ENCODE results near the gene LETM1. TPM values are rescaled to one million over a fixed set of nuclear protein-coding genes. Genes with fewer than 3 reads are reported as not detected.

Gene LETM1
- total and polyA plus RNA-seq, 2 of the 13 experiments (the other 11 are each of a cell fraction or from before 2014, with no cell fraction given), result 9.7 to 41.6 TPM

GRCh38 chr4:1803523-1804423 lies 52.2 kb downstream of the LETM1 start:
- WGBS (ENCODE audit: low lambda C conversion rate), result 93% methylated on average over 8 of the region's 51 CpGs
- Histone ChIP-seq H3K9me3 (ENCODE audit: low read length) (no peaks in the 10 kb centered on the region), H3K27me3 (ENCODE audit: control insufficient read depth in 1 of 2, insufficient read depth in 2 of 2, low read length in 2 of 2) (no peaks in the 10 kb centered on the region), H3K4me2 (ENCODE audit: low read depth, low read length) (no peak overlapping the region), H4K20me1 (ENCODE audit: insufficient read depth, low read length) (peaks cover 30% of the 10 kb centered on the region), H3K4me3 (replicated peaks in 1 of 3; ENCODE audit: insufficient read depth in 1 of 3, low read depth in 2 of 3, low read length in 3 of 3) (no peak overlapping the region), H3K4me1 (ENCODE audit: insufficient read depth, low read length) (peaks cover 47% of the 10 kb centered on the region), H3K27ac (ENCODE audit: extremely low read length, insufficient read depth, low read length) (no peak overlapping the region), H3K79me2 (ENCODE audit: insufficient read depth, low read length) (peaks cover 19% of the 10 kb centered on the region), H3K9ac (ENCODE audit: insufficient read depth, low read depth, low read length) (no peak overlapping the region), H3K36me3 (replicated peaks in 1 of 2; ENCODE audit: control insufficient read depth in 1 of 2, insufficient read depth in 2 of 2, low read length in 2 of 2) (peaks cover 36 to 73% of the 10 kb centered on the region in 2 experiments), H2AFZ (ENCODE audit: low read length) (no peak overlapping the region)
- FAIRE-seq (no peak), ATAC-seq (no peak), DNase-seq (ENCODE audit: low spot score) (no peak)
- intact Hi-C loops (cut with micrococcal nuclease; ENCODE audit: unreplicated experiment), result no loop called here
- ChIA-PET POLR2A (interaction anchor here (1.1 to 28.6 kb wide), 6 partner anchors 8 to 53 kb away, joined by 3 to 1258 read pairs (median 12); partner anchors contain the start of gene FGFR3), CTCF (ENCODE audit: low intra/inter-chr PET ratio, low total read pairs) (no interaction called here)
- in situ Hi-C loops (cut with HindIII; ENCODE audit: extremely low pct_ligation_motif_present, low pct_unique_long_range_greater_than_20kb), result loop anchor here (10.0 kb wide), 1 partner anchor 49 kb away; no protein-coding TSS in a partner anchor
- no TSS peak for BruUV-seq (replicated peaks)
- TF ChIP-seq ZC3H13 (CRISPR knock-in tag; IDR thresholded peaks at IDR 0.05) (peak; percentile 39; the same call in 1 of the 2 replicates), RBM22 (optimal IDR thresholded peaks at IDR 0.05; ENCODE audit: low read length) (peak; percentile 63), ZBTB33 (CRISPR knock-in tag; IDR thresholded peaks at IDR 0.05) (peak; percentile 62), GMEB1 (CRISPR knock-in tag; IDR thresholded peaks at IDR 0.05; ENCODE audit: borderline replicate concordance) (no peak), XBP1 (CRISPR knock-in tag; IDR thresholded peaks at IDR 0.05) (no peak), NFKBIZ (CRISPR knock-in tag; IDR thresholded peaks at IDR 0.05) (no peak), AKAP8 (CRISPR knock-in tag; IDR thresholded peaks at IDR 0.05) (0 out of 2 replicates have a peak, but pooled peaks have one; percentile 49), AGO2 (optimal IDR thresholded peaks at IDR 0.05; ENCODE audit: low read depth, low read length) (peak; percentile 12), ARID4A (CRISPR knock-in tag; IDR thresholded peaks at IDR 0.05; ENCODE audit: borderline replicate concordance) (0 out of 2 replicates have a peak, but pooled peaks have one; percentile 14), AGO1 (IDR thresholded peaks at IDR 0.05; ENCODE audit: low read depth, low read length, poor library complexity, severe bottlenecking) (peak; percentile 12), ZNF709 (CRISPR knock-in tag; IDR thresholded peaks at IDR 0.05) (no peak), ZNF740 (CRISPR knock-in tag; IDR thresholded peaks at IDR 0.05) (peak; percentile 39; the same call in 1 of the 2 replicates), HOXA7 (CRISPR knock-in tag; IDR thresholded peaks at IDR 0.05) (no peak), NBN (conservative IDR thresholded peaks at IDR 0.05) (no peak), ZNF615 (CRISPR knock-in tag; IDR thresholded peaks at IDR 0.05; ENCODE audit: borderline replicate concordance) (no peak)
